ENCODE data around the gene NTN4. TPM values are rescaled to one million over a fixed set of nuclear protein-coding genes. Genes with fewer than 3 reads are reported as not detected.

The NTN4 gene
- polyA plus RNA-seq, 1 of the 3 experiments (the other 2 are of a cell fraction) = 0.08 TPM

DNA sequence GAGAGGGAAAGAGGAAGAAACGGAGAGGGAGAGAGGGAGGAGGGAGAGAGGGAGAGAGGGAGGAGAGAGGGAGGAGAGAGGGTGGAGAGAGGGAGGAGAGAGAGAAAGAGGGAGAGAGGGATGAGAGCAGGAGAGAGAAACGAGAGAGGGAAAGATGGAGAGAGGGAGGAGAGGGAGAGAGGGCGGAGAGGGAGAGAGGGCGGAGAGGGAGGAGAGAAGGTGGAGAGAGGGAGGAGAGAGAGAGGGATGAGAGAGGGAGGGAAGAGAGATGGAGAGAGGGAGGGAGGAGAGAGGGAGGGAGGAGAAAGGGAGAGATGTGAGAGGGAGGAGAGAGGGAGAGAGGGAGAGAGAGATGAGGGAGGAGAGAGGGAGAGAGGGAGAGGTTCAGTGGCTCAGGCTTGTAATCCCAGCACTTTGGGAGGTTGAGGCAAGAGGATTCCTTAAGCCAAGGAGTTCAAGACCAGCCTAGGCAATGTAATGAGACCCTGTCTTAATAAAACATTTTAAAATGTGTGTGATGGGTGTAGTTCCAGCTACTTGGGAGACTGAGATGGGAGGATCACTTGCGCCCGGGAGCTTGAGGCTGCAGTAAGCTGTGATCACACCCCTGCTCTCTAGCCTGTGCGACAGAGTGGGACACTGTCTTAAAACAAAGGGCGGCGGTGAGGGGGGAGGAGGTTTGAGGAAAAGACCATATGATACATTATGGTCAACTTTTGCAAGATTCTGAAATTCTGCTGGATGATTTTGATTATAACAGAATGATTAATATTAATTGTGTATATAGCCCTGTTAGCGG is 46.9 kb upstream of the NTN4 start:
- H3K4me1 ChIP-seq (ENCODE audit: control insufficient read depth in 1 of 2, insufficient read depth in 2 of 2, low read depth in 1 of 2, low read length in 1 of 2) = peaks cover 16 to 20% of the 10 kb centered on the region in 2 experiments; a peak in 3 of 4 replicates
- ChIA-PET CTCF (interaction anchor here (1.0 kb wide), 1 partner anchor 12 kb away, joined by 3 read pairs; no protein-coding TSS in a partner anchor), POLR2A (no interaction called here)
- H3K79me2 ChIP-seq (ENCODE audit: insufficient read depth) = no peaks in the 10 kb centered on the region
- no peaks in the 10 kb centered on the region for H3K36me3 ChIP-seq (replicated peaks in 1 of 2; ENCODE audit: control insufficient read depth in 1 of 2, insufficient read depth in 2 of 2, low read length in 1 of 2)
- peaks cover 3% of the 10 kb centered on the region for H3K27me3 ChIP-seq (ENCODE audit: insufficient read depth)
- no peaks in the 10 kb centered on the region for H3K9me2 ChIP-seq
- H3K27ac ChIP-seq (ENCODE audit: low read depth in 2 of 2, low read length in 1 of 2) = peak overlapping the region in 1 of 2 experiments; percentile 84; a peak in 1 of 4 replicates
- peak overlapping the region; percentile 56 for H3K4me2 ChIP-seq
- H2AFZ ChIP-seq (ENCODE audit: low read depth) = peak overlapping the region; percentile 59; the same call in 1 of the 2 replicates
- peak overlapping the region in 1 of 2 experiments; percentile 30; a peak in 2 of 4 replicates for H3K4me3 ChIP-seq (ENCODE audit: low read depth in 2 of 2, low read length in 1 of 2)
- 63% methylated on average over 10 of the region's 10 CpGs for WGBS (ENCODE audit: low lambda C conversion rate)
- no peak overlapping the region for H3K9ac ChIP-seq
- TF ChIP-seq POLR2AphosphoS5 (IDR thresholded peaks at IDR 0.05; ENCODE audit: low read depth, low read length) (no peak), YY1 (IDR thresholded peaks at IDR 0.05; ENCODE audit: low read depth) (no peak), SIN3A (IDR thresholded peaks at IDR 0.05; ENCODE audit: borderline replicate concordance, low read depth, low read length) (no peak), EZH2phosphoT487 (IDR thresholded peaks at IDR 0.05; ENCODE audit: borderline replicate concordance, low read depth) (no peak), FOSL2 (IDR thresholded peaks at IDR 0.05; ENCODE audit: borderline replicate concordance, low read depth) (no peak)
- H3F3A ChIP-seq (replicated peaks; ENCODE audit: insufficient read depth) = peaks cover 22% of the 10 kb centered on the region
- peaks cover 15% of the 10 kb centered on the region for H4K20me1 ChIP-seq (ENCODE audit: insufficient read depth)
- H3K9me3 ChIP-seq = no peaks in the 10 kb centered on the region
- DNase-seq = no peak

DNA sequence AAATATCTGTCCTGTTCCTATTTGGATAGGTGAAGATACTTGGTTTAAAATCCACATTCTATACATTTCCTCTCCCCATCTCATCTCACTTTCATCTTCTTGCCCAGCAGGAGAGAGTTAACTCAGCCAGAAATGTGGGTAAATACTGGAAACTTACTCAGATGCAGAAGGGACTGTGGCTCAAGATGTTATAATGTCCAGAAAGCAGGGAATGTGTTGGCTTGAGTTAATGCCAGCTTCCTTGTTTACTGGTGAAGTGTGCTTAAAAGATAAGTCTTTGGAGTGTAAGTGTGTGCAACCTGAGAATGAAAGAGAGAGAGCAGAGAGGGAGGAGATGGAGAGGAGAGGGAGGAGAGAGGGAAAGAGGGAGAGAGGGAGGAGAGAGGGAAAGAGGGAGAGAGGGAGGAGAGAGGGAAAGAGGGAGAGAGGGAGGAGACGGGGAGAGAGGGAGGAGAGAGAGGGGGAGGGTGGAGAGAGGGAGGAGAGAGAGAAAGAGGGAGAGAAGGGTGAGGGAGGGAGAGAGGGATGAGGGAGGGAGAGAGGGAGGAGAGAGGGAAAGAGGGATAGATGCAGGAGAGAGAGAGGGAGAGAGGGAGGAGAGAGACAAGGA is 46.2 kb upstream of the NTN4 start:
- H3K4me2 ChIP-seq = peak overlapping the region; percentile 56
- no peak overlapping the region for H3K9ac ChIP-seq
- no peaks in the 10 kb centered on the region for H3K9me2 ChIP-seq
- peaks cover 10% of the 10 kb centered on the region for H3K27me3 ChIP-seq (ENCODE audit: insufficient read depth)
- peaks cover 15% of the 10 kb centered on the region for H4K20me1 ChIP-seq (ENCODE audit: insufficient read depth)
- DNase-seq = no peak
- CTCF ChIA-PET = no interaction called here
- H3K9me3 ChIP-seq = no peaks in the 10 kb centered on the region
- peaks cover 22% of the 10 kb centered on the region for H3F3A ChIP-seq (replicated peaks; ENCODE audit: insufficient read depth)
- no peaks in the 10 kb centered on the region for H3K79me2 ChIP-seq (ENCODE audit: insufficient read depth)
- peak overlapping the region; percentile 54 to 84 for H3K27ac ChIP-seq (ENCODE audit: low read depth in 2 of 2, low read length in 1 of 2)
- 0% methylated on average over 1 of the region's 1 CpG for WGBS (ENCODE audit: low lambda C conversion rate)
- peaks cover 16 to 20% of the 10 kb centered on the region in 2 experiments; a peak in 3 of 4 replicates for H3K4me1 ChIP-seq (ENCODE audit: control insufficient read depth in 1 of 2, insufficient read depth in 2 of 2, low read depth in 1 of 2, low read length in 1 of 2)
- peak overlapping the region; percentile 59; the same call in 1 of the 2 replicates for H2AFZ ChIP-seq (ENCODE audit: low read depth)
- H3K4me3 ChIP-seq (ENCODE audit: low read depth in 2 of 2, low read length in 1 of 2) = peak overlapping the region in 1 of 2 experiments; percentile 30; a peak in 2 of 4 replicates
- POLR2A ChIA-PET = no interaction called here
- no peaks in the 10 kb centered on the region for H3K36me3 ChIP-seq (replicated peaks in 1 of 2; ENCODE audit: control insufficient read depth in 1 of 2, insufficient read depth in 2 of 2, low read length in 1 of 2)
- TF ChIP-seq FOXM1 (IDR thresholded peaks at IDR 0.05; ENCODE audit: low read depth) (no peak), NFIC (IDR thresholded peaks at IDR 0.05; ENCODE audit: borderline replicate concordance) (no peak), ELF1 (IDR thresholded peaks at IDR 0.05) (no peak), MEF2A (IDR thresholded peaks at IDR 0.05; ENCODE audit: borderline replicate concordance, low read depth) (no peak), NRF1 (IDR thresholded peaks at IDR 0.05; ENCODE audit: low read depth, low read length) (no peak), TAF1 (IDR thresholded peaks at IDR 0.05; ENCODE audit: borderline replicate concordance, low read depth, low read length) (no peak), TCF12 (IDR thresholded peaks at IDR 0.05) (no peak), YY1 (IDR thresholded peaks at IDR 0.05; ENCODE audit: low read depth) (no peak), POLR2AphosphoS5 (IDR thresholded peaks at IDR 0.05; ENCODE audit: low read depth, low read length) (no peak), EZH2phosphoT487 (IDR thresholded peaks at IDR 0.05; ENCODE audit: borderline replicate concordance, low read depth) (no peak), RFX5 (IDR thresholded peaks at IDR 0.05; ENCODE audit: low read length) (no peak)
- TF ChIP-seq, protein P1, sequence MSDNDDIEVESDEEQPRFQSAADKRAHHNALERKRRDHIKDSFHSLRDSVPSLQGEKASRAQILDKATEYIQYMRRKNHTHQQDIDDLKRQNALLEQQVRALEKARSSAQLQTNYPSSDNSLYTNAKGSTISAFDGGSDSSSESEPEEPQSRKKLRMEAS (IDR thresholded peaks at IDR 0.05; ENCODE audit: low read depth) = no peak
- TF ChIP-seq, protein P2, sequence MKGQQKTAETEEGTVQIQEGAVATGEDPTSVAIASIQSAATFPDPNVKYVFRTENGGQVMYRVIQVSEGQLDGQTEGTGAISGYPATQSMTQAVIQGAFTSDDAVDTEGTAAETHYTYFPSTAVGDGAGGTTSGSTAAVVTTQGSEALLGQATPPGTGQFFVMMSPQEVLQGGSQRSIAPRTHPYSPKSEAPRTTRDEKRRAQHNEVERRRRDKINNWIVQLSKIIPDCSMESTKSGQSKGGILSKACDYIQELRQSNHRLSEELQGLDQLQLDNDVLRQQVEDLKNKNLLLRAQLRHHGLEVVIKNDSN (IDR thresholded peaks at IDR 0.05; ENCODE audit: borderline replicate concordance, low read depth) = no peak
- TF ChIP-seq, protein P3, sequence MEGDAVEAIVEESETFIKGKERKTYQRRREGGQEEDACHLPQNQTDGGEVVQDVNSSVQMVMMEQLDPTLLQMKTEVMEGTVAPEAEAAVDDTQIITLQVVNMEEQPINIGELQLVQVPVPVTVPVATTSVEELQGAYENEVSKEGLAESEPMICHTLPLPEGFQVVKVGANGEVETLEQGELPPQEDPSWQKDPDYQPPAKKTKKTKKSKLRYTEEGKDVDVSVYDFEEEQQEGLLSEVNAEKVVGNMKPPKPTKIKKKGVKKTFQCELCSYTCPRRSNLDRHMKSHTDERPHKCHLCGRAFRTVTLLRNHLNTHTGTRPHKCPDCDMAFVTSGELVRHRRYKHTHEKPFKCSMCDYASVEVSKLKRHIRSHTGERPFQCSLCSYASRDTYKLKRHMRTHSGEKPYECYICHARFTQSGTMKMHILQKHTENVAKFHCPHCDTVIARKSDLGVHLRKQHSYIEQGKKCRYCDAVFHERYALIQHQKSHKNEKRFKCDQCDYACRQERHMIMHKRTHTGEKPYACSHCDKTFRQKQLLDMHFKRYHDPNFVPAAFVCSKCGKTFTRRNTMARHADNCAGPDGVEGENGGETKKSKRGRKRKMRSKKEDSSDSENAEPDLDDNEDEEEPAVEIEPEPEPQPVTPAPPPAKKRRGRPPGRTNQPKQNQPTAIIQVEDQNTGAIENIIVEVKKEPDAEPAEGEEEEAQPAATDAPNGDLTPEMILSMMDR (IDR thresholded peaks at IDR 0.05) = no peak
- TF ChIP-seq, protein P4, sequence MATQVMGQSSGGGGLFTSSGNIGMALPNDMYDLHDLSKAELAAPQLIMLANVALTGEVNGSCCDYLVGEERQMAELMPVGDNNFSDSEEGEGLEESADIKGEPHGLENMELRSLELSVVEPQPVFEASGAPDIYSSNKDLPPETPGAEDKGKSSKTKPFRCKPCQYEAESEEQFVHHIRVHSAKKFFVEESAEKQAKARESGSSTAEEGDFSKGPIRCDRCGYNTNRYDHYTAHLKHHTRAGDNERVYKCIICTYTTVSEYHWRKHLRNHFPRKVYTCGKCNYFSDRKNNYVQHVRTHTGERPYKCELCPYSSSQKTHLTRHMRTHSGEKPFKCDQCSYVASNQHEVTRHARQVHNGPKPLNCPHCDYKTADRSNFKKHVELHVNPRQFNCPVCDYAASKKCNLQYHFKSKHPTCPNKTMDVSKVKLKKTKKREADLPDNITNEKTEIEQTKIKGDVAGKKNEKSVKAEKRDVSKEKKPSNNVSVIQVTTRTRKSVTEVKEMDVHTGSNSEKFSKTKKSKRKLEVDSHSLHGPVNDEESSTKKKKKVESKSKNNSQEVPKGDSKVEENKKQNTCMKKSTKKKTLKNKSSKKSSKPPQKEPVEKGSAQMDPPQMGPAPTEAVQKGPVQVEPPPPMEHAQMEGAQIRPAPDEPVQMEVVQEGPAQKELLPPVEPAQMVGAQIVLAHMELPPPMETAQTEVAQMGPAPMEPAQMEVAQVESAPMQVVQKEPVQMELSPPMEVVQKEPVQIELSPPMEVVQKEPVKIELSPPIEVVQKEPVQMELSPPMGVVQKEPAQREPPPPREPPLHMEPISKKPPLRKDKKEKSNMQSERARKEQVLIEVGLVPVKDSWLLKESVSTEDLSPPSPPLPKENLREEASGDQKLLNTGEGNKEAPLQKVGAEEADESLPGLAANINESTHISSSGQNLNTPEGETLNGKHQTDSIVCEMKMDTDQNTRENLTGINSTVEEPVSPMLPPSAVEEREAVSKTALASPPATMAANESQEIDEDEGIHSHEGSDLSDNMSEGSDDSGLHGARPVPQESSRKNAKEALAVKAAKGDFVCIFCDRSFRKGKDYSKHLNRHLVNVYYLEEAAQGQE (IDR thresholded peaks at IDR 0.05; ENCODE audit: low read depth, low read length) = no peak
- TF ChIP-seq, protein P5, sequence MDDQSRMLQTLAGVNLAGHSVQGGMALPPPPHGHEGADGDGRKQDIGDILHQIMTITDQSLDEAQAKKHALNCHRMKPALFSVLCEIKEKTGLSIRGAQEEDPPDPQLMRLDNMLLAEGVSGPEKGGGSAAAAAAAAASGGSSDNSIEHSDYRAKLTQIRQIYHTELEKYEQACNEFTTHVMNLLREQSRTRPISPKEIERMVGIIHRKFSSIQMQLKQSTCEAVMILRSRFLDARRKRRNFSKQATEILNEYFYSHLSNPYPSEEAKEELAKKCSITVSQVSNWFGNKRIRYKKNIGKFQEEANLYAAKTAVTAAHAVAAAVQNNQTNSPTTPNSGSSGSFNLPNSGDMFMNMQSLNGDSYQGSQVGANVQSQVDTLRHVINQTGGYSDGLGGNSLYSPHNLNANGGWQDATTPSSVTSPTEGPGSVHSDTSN (IDR thresholded peaks at IDR 0.05) = no peak
